GM20431 (cell line): ENCODE measurements around the gene GFY.
"Not testable (repeated sequence)": the region's sequence is repeated elsewhere in the genome, so short reads cannot be mapped to it uniquely, and the experiment has no call there.

Experiments used
- in situ Hi-C: fragments of 300-500 bp; cut with MseI, MboI; formaldehyde crosslinking; loops from one replicate; pipeline ENCODE4 v1.15.0; 2020; ENCODE audit warnings: low sequenced_read_pairs; ENCODE audit not compliant: unreplicated experiment

The GFY gene

DNA sequence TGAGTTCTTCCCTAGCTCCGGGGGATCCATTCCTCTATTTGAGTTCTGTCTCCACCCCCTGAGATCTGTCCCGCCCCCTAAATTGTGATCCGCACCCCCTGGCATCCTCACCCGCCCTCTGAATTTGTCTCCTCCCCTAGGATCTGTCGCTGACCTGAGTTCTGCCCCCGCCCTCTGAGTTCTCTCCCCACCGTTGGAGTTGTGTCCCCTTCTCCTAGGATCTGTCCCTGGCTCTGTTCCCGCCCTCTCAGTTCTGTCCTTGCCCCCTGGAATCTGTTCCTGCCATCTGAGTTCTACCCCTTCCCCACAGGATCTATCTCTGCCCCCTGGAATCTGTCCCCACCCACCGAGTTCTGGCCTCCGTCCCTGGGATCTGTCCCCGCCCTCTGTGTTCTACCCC lies 17.2 kb downstream of the GFY start:
- in situ Hi-C loops = no loop called here

DNA sequence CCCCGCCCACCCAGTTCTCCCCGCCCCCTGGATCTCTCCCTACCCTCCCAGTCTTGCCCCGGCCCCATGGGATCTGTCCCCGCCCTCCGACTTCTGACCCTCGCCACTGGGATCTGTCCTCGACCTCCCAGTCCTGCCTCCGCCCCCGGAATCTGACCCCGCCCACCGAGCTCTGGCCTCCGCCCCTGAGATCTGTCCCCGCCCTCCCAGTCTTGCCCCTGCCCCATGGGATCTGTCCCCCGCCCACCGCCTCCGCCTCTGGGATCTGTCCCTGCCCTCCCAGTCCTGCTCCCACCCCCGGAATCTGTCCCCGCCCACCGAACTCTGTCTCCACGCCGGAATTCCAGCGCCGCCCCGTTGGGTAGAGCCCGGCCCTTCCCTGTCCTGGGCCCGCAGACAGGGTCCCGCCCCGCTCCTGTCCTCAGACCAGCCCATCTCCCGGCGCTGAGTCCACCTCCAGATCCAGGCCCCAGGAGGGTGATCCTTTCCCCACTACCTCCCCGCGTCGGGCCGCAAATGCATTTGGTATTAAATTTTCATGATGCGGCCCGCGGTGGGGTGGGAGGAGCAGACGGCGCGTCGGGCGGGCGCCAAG lies 17.7 kb downstream of the GFY start:
- in situ Hi-C loops = no loop called here

DNA sequence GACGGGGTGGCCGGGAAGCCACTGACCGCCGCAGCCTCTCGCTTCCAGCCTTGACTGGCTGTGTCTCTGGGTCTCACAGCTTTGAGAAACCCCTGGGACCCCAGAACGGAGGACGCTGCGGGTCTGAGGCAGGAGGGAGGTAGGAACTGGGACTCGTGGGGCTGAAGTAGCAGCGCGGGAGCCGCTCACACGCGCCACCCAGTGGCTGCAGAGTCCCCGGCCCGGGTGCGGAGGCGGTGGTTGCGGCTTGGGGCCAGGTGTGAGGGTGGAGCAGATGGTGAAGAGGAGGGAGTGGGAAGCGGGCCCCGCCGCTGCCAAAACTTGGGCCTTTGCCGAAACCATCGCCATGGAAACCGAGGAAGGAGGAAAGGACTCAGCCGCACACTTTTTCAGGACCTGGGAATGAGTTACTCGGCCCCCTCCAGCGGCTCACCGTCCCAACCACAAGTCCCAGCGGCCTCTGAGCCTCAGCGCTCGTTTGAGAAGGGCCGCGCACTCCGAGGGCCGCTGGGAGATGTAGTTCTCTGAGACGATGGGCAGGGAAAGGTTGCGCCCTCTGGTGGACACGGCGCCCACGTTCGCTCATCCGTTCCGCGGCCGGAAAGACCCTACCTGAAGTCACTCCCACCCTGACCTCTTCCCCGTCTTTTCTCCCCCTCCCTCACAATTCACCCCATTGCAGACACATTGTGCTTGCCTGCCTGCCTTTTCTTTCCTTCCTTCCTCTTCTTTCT lies 18.3 kb downstream of the GFY start:
- in situ Hi-C loops = no loop called here

DNA sequence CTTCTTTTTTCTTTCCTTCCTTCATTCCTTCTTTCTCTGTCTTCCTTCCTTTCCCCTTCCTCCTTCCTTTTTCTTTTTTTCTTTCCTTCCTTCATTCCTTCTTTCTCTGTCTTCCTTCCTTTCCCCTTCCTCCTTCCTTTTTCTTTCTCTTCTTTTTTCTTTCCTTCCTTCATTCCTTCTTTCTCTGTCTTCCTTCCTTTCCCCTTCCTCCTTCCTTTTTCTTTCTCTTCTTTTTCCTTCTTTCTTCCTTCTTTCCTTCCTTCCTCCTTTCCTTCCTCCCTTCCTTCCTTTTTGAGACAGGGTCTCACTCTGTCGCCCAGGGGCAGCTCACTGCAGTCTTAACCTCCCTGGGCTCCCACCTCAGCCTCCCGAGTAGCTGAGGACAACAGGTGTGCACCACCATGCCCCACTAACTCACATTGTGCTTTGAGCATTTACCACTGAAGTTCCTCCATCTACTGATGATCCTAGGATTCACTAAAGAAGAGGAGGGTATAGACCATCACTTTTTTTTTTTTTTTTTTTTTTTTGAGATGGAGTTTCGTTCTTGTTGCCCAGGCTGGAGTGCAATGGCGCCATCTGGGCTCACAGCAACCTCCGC lies 19.0 kb downstream of the GFY start:
- in situ Hi-C loops = not testable (repeated sequence)

DNA sequence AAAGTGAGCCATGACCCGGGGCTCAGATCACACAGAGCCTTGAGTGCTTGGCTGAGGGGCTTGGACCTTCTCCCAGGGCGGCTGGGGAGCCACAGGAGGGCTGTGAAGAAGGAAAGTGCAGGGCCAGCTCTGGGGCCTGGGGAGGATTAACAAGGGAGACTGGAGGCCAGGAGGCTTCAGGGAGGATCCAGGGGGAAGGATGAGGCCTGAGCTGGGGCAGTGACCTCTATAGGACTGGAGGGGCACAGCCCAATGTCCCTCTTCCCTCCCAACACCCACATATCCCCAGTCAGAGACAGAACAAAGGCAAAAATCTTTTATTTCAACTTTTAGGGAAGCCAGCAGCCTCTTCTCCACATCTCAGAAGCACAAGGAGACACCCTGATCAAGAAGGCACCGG lies 20.8 kb downstream of the GFY start:
- in situ Hi-C loops = no loop called here

DNA sequence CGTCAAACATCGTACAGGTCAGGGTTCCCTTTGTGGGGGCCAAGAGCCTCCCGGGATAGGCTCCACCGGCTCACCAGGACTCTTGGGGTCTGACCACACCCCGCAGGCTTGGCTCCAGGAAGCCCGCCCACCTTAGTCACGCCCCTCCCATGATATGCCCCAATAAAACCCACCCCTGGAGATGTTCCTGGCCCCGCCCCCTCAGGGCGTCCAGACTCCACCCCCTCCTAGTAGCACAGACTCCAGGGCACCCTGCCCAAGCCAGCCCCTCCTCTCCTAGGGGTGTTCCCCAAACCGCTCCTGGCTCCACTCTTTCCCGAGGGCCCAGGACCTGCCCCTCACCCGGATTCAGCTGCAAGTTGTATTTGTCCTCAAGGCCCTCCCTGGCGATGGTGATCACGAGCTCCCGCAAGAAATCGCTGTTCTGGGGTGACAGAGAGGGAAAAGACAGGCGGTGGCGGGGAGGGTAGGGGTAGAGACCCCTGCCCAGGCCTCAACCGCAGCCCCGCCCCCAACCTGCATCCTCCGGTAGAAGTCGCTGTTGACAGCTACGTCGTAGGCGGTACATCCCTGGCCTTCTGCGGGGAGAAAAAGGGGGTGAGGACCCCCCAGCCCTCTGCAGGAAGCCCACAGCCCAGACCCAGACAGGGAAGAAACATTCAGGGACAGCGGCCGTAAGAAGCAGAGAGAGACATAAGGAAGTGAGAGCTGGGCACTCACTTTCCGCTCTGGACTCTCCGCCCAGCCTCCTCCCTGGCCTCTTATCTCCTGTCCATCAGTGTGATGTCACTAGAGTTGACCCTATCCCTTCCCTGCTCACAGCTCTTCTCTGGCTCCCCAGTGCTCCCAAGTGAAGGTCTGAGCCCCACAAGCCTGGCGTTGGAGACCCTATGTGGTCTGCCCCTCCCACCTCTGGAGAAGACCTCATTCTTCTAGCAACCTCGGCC lies 22.6 kb downstream of the GFY start:
- in situ Hi-C loops = no loop called here

DNA sequence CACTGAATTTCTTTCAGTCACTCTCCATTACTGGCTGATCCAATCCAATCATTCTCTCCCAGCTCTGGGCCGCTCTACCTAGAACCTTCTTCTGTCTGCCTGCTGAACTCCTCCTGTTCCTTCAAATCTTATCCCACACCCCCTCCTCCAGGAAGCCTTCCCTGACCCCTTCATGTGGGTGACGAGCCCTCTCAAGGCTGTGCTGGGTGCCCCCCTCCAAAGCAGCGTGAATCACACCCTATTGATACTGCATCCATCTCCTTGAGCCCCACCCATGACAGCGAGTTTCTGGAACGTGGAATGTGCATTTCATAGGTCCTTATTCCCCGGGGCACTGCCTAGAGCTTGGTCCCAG lies 23.2 kb downstream of the GFY start:
- in situ Hi-C loops = no loop called here

DNA sequence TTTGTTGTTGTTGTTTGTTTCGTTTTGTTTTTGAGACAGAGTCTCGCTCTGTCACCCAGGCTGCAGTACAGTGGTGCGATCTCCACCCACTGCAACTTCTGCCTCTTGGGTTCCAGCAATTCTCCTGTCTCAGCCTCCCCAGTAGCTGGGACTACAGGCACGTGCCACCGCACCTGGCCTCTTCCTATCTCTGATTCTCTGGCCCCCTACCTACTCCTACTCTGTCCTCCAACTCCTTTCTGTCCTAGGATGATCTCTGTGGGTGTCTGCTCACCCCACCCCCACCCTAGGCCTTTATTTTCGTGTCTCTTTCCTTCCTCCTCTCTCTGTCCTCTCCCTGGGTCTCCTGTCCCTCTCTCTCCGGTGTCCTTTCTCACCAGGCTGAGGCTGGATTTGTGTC lies 25.2 kb downstream of the GFY start:
- in situ Hi-C loops = no loop called here

DNA sequence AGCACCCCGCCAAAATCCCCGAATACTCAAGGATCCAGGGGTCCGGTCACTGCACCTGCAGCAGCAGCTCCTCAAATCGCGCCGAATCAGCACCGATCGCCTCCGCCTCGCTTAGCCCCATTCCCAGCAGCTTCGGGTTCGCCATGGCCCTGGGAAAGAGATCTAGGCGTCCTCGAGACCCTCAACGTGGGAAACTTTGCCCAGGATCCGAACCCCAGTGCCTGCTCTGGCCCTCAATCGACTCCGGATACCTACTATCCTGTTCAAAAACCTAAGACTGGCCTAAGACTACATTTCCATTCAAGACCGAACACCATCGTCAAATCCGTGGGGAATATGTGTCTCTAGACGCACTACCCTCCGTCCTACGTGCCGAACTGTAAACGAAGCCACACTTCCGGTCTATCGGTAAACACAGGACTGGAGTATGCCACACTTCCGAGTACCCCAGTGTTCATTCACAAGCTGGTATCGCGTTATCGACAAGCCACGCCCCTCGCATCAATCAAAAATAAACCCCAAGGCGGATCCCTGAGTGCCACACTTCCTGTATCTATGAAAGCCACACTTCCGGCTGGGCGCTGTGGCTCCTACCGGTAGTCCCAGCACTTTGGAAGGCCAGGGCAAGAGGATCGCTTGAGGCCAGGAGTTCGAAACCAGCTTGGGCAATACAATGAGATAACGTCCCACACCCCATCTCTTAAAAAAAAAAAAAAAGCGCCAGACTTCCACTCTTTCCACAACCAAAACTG lies 26.4 kb downstream of the GFY start, which contains the start of gene PIH1D1:
PIH1D1 (minus strand) TSS at position 385 of the 752 bp plus-strand sequence; CDS start at position 145, 240 bp downstream.
- in situ Hi-C loops = no loop called here

DNA sequence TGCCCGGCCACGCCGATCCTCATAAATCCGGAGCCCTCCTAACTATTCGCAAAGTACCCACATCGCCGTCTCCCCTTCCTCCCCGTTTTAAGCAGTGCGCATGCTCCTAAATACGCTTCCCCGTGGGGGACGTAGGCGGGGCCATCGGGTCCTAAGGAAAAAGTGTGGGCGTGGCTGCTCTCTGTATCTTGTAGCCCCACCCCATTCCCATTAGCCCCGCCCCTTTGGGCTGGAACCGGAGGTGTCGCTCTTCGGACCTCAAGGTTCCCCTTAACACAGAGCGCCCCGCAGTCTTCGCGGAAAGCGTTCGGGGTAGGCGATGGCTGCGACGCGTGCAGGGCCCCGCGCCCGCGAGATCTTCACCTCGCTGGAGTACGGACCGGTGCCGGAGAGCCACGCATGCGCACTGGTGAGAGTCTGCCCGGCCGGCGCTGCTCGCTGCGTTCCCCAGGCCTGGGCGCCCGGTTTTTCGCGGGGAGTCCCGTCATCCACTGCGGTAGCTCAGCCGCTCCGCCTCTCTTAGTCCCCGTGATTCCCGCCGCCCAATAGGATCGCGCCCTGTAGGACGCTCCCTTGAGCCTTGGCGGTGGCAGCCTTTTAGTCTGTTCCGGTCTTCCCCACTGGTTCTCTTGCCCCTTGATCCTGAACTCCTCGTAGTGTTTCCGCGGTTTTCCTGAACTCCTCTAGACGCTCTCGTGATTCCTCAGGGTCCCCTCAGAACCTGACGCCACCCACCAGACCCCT lies 28.0 kb downstream of the GFY start, which contains the start of gene ALDH16A1:
ALDH16A1 (plus strand) TSS at position 213 of the 744 bp plus-strand sequence; CDS start at position 320, 107 bp downstream.
- in situ Hi-C loops = no loop called here

DNA sequence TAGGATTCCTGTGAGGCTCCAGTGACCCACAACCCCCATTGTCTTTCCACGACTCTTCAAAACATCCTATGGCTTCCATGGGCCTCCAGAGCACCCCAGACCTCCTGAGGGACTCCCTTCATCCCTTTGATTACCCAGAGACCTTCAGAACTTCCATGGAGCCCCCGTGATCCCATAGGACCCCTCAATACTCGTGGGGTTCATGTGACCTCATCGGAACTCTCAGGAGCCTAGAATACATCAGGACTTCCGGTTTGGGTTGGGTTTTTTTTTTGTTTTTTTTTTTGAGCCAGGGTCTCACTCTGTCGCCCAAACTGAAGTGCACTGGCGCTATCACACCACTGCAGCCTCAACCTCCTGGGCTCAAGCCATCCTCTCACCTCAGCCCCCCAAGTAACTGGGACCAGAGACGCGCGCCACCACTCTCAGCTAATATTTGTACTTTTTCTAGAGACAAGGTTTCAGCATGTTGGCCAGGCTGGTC lies 28.6 kb downstream of the GFY start:
- in situ Hi-C loops = no loop called here

DNA sequence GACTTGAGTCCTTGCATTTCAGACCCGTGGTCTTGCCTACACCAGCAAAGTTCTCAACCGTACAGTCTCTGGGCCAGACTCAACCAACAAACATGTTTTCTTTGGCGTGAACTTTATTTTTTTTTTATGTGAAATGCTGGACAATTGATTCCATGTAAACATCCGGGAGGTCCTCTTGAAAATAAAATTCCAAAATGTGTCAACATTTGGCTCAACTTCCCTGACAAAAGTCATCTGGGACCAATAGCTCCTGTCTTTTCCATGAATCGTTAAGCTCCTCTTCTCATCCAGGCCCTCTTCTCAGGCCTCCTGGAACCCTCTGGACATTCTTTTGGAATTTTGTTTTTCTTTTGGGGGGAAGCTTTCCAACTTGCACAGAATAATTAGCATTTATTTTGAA lies 30.6 kb downstream of the GFY start:
- in situ Hi-C loops = no loop called here

DNA sequence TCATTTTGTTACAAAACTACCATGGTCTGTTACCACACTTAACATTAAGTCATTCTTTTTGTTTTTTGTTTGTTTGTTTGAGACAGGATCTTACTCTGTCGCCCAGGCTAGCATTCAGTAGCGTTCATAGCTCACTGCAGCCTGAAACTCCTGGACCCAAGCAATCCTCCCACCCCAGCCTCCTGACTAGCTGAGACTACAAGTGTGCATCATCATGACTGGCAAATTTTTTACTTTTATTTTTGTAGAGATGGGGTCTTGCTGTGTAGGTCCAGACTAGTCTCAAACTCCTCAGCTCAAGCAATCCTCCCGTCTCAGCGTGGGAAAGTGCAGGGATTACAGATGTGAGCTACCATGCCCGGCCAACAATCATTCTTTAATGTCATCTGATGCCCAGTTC lies 31.1 kb downstream of the GFY start:
- in situ Hi-C loops = no loop called here

DNA sequence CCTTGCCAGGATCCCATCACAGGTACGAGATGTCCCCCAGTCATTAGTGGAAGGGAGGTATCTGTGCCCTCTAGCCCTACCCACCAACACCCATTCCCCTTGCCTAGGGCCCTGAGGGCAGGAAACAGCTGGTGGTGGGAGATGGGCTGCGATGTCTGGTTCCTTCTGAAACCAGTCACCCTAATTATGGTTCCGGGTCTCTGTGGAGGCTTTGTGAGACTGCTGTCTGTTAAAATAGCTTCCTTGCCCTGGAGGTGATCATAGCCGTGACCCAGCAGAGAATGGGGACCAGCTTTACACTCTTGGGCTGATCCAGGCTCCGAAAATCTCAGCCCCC lies 33.3 kb downstream of the GFY start:
- in situ Hi-C loops = no loop called here

DNA sequence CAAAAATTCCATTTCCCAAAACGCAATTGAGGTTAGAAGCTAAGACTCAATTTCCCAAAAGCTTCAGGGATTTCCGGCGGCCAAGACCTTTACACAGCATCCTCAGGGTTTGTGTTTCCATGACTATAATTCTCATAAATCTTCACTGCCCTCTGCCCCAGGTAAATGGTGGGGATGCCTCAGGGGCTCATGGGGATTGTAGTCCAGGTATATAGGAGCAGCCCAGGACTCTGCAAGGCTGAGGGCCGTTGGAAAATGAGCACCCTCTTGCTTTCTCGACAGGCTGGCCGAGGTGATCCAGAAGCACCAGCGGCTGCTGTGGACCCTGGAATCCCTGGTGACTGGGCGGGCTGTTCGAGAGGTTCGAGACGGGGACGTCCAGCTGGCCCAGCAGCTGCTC lies 34.2 kb downstream of the GFY start:
- in situ Hi-C loops = no loop called here

DNA sequence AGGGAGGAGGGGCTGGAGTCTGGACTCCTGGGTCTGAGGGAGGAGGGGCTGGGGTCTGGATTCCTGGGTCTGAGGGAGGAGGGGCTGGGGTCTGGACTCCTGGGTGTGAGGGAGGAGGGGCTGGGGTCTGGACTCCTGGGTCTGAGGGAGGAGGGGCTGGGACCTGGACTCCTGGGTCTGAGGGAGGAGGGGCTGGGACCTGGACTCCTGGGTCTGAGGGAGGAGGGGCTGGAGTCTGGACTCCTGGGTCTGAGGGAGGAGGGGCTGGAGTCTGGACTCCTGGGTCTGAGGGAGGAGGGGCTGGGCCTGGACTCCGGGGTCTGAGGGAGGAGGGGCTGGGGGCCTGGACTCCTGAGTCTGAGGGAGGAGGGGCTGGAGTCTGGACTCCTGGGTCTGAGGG lies 35.9 kb downstream of the GFY start:
- in situ Hi-C loops = not testable (repeated sequence)

DNA sequence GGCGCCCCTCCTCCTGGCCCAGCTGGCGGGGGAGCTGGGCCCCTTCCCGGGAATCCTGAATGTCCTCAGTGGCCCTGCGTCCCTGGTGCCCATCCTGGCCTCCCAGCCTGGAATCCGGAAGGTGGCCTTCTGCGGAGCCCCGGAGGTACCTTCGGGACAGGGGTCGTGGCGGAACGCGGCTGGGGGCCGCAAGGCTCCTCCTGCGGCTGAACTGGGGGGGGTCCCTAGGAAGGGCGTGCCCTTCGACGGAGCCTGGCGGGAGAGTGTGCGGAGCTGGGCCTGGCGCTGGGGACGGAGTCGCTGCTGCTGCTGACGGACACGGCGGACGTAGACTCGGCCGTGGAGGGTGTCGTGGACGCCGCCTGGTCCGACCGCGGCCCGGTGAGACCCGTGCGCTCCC lies 36.5 kb downstream of the GFY start:
- in situ Hi-C loops = no loop called here

DNA sequence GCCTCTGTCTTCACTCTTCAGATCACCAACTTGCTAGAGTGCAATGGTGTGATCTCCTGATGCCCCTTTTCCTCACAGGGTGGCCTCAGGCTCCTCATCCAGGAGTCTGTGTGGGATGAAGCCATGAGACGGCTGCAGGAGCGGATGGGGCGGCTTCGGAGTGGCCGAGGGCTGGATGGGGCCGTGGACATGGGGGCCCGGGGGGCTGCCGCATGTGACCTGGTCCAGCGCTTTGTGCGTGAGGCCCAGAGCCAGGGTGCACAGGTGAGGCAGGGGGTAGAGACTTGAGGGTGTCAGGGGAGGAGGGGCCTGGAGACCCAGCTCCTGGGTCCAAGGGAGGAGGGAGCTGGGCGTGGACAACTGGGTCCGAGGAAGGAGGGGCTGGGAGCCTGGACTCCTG lies 37.3 kb downstream of the GFY start:
- in situ Hi-C loops = no loop called here
